IPS DF 6.9 (cell line): Measurements from ENCODE around the gene GYS1.
"Not testable (repeated sequence)": the region's sequence is repeated elsewhere in the genome, so short reads cannot be mapped to it uniquely, and the experiment has no call there.

Experiments
- DNase-seq: peaks from one replicate; pipeline ENCODE4 v3.0.0-alpha.2; 2013; ENCODE audit warnings: low read depth, low spot score
- H3K27ac ChIP-seq: one replicate; pipeline ENCODE4 v1.5.1; 2013; ENCODE audit warnings: low read length, control low read depth
- H3K27me3 ChIP-seq: 2 replicates; pipeline ENCODE4 v1.6.1; 2013; ENCODE audit warnings: mild to moderate bottlenecking, low read length; ENCODE audit not compliant: control insufficient read depth, insufficient read depth
- H3K36me3 ChIP-seq: 2 replicates; pipeline ENCODE4 v1.6.1; 2013; ENCODE audit warnings: low read length; ENCODE audit not compliant: control insufficient read depth, insufficient read depth
- H3K4me1 ChIP-seq: 2 replicates; pipeline ENCODE4 v1.6.1; 2013; ENCODE audit warnings: low read length; ENCODE audit not compliant: control insufficient read depth, insufficient read depth
- H3K4me3 ChIP-seq: 2 replicates; pipeline ENCODE4 v1.5.1; 2013; ENCODE audit warnings: mild to moderate bottlenecking, low read length
- H3K9me3 ChIP-seq: 2 replicates; pipeline ENCODE4 v1.6.1; 2013; ENCODE audit warnings: low read length, inconsistent platforms; ENCODE audit not compliant: control insufficient read depth, insufficient read depth
- WGBS: extraction: QIAGEN DNeasy Blood & Tissue Kit; methylation state at CpG from one replicate; pipeline ENCODE4 v1.1.7; 2013; ENCODE audit warnings: mixed read lengths, missing lambda C conversion rate; ENCODE audit not compliant: insufficient read length, insufficient coverage; 5-methylcytosine and 5-hydroxymethylcytosine counted together

Gene GYS1

GRCh38 chr19:48993175-48994034 lies at the start of gene GYS1, which contains the start of gene RUVBL2:
Gene GYS1, minus strand, starts transcription at chr19:48993309. Its CDS starts 197 bp downstream, at chr19:48993112.
Gene RUVBL2, plus strand, starts transcription at chr19:48993887. Its CDS starts 25 bp downstream, at chr19:48993912.
- no peak within 1 kb of the TSS for H3K27ac ChIP-seq
- no peaks in the 10 kb centered on the region for H3K27me3 ChIP-seq
- H3K4me1 ChIP-seq: peaks cover 1% of the 10 kb centered on the region; the same call in 1 of the 2 replicates
- no peaks in the 10 kb centered on the region for H3K9me3 ChIP-seq
- H3K36me3 ChIP-seq: peaks cover 2% of the 10 kb centered on the region; the same call in 1 of the 2 replicates
- peak within 1 kb of the TSS; percentile 78 for H3K4me3 ChIP-seq
- no CpG with 5 or more reads among the region's 56 CpGs for WGBS
- peak; percentile 98 for DNase-seq

DNA sequence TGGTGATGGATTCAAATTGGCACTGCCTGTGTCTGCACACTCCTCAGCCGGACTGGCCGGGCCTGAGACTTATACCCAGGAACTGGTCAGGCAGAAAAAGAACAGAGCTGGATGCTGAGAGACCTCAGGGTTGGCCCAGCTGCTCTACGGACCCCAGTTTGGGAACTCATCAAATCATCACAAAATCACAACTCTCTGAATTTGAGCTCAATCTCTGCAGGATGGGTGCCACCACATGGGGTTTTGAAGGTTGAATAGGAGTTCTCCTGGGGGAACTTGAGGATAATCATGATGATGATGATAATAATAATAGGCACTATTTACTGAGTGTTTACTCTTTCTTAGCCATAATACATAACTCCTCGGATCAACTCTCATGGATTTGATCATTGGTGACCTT lies 49.6 kb upstream of the GYS1 start:
- DNase-seq: not testable (repeated sequence)
- WGBS: no CpG with 5 or more reads among the region's 4 CpGs

DNA sequence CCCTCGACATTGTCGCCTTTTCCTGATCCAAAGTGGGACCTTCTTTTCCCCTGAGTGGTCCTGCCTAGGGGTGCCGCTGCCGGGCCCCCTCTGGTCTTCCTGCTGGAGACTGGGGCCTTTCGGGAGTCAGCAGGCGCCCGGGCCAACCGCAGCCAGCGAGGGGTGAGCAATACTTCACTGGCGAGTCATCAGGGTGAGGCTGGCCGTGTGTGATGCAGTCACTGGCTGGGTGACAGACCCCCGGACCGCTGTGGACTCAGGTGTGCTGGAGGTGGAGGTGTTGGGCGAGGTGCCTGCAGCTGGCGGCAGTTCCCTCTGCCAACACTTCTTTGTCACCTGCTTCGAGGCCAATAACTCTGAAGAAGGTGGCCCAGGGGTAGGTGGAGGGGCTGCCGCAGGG lies 49.1 kb upstream of the GYS1 start:
- H3K27me3 ChIP-seq: no peaks in the 10 kb centered on the region
- no peak overlapping the region for H3K4me3 ChIP-seq
- no peaks in the 10 kb centered on the region for H3K36me3 ChIP-seq
- no CpG with 5 or more reads among the region's 17 CpGs for WGBS
- DNase-seq: no peak
- H3K9me3 ChIP-seq: no peaks in the 10 kb centered on the region
- H3K4me1 ChIP-seq: no peaks in the 10 kb centered on the region
- no peak overlapping the region for H3K27ac ChIP-seq

More for the DNA sequence above, 49.6 kb upstream of the GYS1 start:
- not testable (repeated sequence) for H3K27me3 ChIP-seq, H3K4me3 ChIP-seq, H3K27ac ChIP-seq, H3K9me3 ChIP-seq, H3K4me1 ChIP-seq, H3K36me3 ChIP-seq

- not testable (repeated sequence) for H3K4me1 ChIP-seq, H3K9me3 ChIP-seq, H3K27ac ChIP-seq, H3K36me3 ChIP-seq, H3K4me3 ChIP-seq, H3K27me3 ChIP-seq, DNase-seq
- WGBS: no CpG with 5 or more reads among the region's 9 CpGs
These were observed 46.6 kb upstream of the GYS1 start for GRCh38 chr19:49039736-49040135.

DNA sequence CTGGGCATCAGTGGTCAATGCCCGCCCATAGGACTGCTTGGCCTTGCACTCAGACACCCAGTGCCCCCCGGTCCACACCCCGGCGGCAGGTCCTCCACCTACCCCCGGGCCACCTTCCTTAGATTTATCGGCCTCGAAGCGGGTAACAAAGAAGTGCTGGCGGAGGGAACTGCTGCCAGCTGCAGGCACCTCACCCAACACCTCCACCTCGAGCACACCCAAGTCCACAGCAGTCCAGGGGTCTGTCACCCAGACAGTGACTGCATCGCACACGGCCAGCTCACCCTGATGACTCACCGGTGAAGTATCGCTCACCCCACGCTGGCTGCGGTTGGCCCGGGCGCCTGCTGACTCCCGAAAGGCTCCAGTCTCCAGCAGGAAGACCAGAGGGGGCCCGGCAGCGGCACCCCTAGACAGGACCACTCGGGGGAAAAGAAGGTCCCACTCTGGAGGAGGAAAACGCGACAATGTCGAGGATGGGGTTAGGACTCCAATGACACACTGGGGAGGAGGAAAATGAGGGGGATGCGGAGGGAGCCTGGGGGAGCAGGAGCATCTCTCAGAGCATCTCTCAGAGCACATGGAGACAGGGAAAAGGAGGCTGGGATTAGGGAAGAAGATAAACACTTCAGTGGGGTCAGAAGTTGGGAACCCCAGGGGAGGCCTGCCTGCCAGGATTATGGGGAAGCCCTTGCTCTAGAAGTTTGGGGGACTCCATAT lies 45.6 kb upstream of the GYS1 start:
- H3K36me3 ChIP-seq, H3K4me1 ChIP-seq, H3K4me3 ChIP-seq, H3K27me3 ChIP-seq, H3K27ac ChIP-seq, H3K9me3 ChIP-seq, DNase-seq: not testable (repeated sequence)
- WGBS: no CpG with 5 or more reads among the region's 26 CpGs

DNA sequence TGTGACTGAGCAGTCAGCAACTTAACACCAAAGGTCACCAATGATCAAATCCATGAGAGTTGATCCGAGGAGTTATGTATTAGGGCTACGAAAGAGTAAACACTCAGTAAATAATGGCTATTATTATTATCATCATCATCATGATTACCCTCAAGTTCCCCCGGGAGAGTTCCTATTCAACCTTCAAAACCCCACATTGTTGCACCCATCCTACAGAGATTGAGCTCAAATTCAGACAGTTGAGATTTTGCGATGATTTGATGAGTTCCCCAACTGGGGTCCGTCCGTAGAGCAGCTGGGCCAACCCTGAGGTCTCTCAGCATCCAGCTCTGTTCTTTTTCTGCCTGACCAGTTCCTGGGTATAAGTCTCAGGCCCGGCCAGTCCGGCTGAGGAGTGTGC lies 45.0 kb upstream of the GYS1 start:
- not testable (repeated sequence) for H3K4me3 ChIP-seq, H3K4me1 ChIP-seq, H3K36me3 ChIP-seq, H3K27ac ChIP-seq, H3K27me3 ChIP-seq, H3K9me3 ChIP-seq, DNase-seq
- WGBS: no CpG with 5 or more reads among the region's 8 CpGs

- H3K27me3 ChIP-seq, H3K27ac ChIP-seq, H3K9me3 ChIP-seq, H3K4me3 ChIP-seq, H3K4me1 ChIP-seq, DNase-seq, H3K36me3 ChIP-seq: not testable (repeated sequence)
- no CpG with 5 or more reads among the region's 18 CpGs for WGBS
These were observed 43.7 kb upstream of the GYS1 start, which contains the start of gene CGB1 for GRCh38 chr19:49036815-49037214. Gene CGB1, minus strand, starts transcription at chr19:49036895. Its CDS starts 184 bp downstream, at chr19:49036711.

GRCh38 chr19:49031642-49032301 lies 38.7 kb upstream of the GYS1 start, which contains the start of gene CGB2:
Gene CGB2, plus strand, starts transcription at chr19:49031890. Its CDS starts 206 bp downstream, at chr19:49032096.
- WGBS: no CpG with 5 or more reads among the region's 28 CpGs
- not testable (repeated sequence) for H3K4me1 ChIP-seq, H3K27me3 ChIP-seq, H3K27ac ChIP-seq, H3K36me3 ChIP-seq, H3K4me3 ChIP-seq, H3K9me3 ChIP-seq
- peak; percentile 74 for DNase-seq

- not testable (repeated sequence) for H3K36me3 ChIP-seq, H3K4me1 ChIP-seq, H3K4me3 ChIP-seq, DNase-seq, H3K27me3 ChIP-seq, H3K27ac ChIP-seq, H3K9me3 ChIP-seq
- no CpG with 5 or more reads among the region's 8 CpGs for WGBS
These were observed 37.2 kb upstream of the GYS1 start for GRCh38 chr19:49030323-49030722.

- not testable (repeated sequence) for H3K36me3 ChIP-seq, H3K27me3 ChIP-seq, H3K4me1 ChIP-seq, DNase-seq, H3K4me3 ChIP-seq, H3K9me3 ChIP-seq, H3K27ac ChIP-seq
- no CpG with 5 or more reads among the region's 14 CpGs for WGBS
These were observed 36.6 kb upstream of the GYS1 start for GRCh38 chr19:49029749-49030148.
